ENCODE measurements around the gene OR51Q1. TPM values are rescaled to one million over a fixed set of nuclear protein-coding genes. Genes with fewer than 3 reads are reported as not detected.

OR51Q1 gene
- total RNA-seq = not detected

- no peak for DNase-seq (ENCODE audit: low spot score)
Measured at GRCh38 chr11:5421811-5422210, at the start of gene OR51Q1. Gene OR51Q1, plus strand, starts transcription at chr11:5422111. Its CDS starts 90 bp downstream, at chr11:5422201.

GRCh38 chr11:5380740-5381342 lies 41.1 kb upstream of the OR51Q1 start:
- DNase-seq (ENCODE audit: low spot score) = no peak

GRCh38 chr11:5383576-5383975 lies 38.3 kb upstream of the OR51Q1 start, which contains the start of gene OR51M1:
Gene OR51M1, plus strand, starts transcription at chr11:5383812. Its CDS starts 5,587 bp downstream, at chr11:5389399.
- DNase-seq (ENCODE audit: low spot score) = no peak

- no peak for DNase-seq (ENCODE audit: low spot score)
Measured at GRCh38 chr11:5384335-5384734, 37.6 kb upstream of the OR51Q1 start.

GRCh38 chr11:5390210-5390609 lies 31.7 kb upstream of the OR51Q1 start:
- no peak for DNase-seq (ENCODE audit: low spot score)

- no peak for DNase-seq (ENCODE audit: low spot score)
Measured at GRCh38 chr11:5394091-5394490, 27.8 kb upstream of the OR51Q1 start.

GRCh38 chr11:5398936-5399335 lies 23.0 kb upstream of the OR51Q1 start:
- no peak for DNase-seq (ENCODE audit: low spot score)

GRCh38 chr11:5405173-5405572 lies 16.7 kb upstream of the OR51Q1 start:
- DNase-seq (ENCODE audit: low spot score) = no peak

GRCh38 chr11:5420993-5421392 lies 918 bp upstream of the OR51Q1 start:
- no peak for DNase-seq (ENCODE audit: low spot score)

GRCh38 chr11:5423131-5423530 lies 1.2 kb downstream of the OR51Q1 start:
- no peak for DNase-seq (ENCODE audit: low spot score)

- DNase-seq (ENCODE audit: low spot score) = no peak
Measured at GRCh38 chr11:5441414-5441813, 19.5 kb downstream of the OR51Q1 start, which contains the start of gene OR51I1. Gene OR51I1, minus strand, starts transcription at chr11:5441514. Its CDS starts 0 bp downstream, at chr11:5441514.

GRCh38 chr11:5443835-5444393 lies 22.0 kb downstream of the OR51Q1 start:
- no peak for DNase-seq (ENCODE audit: low spot score)

- no peak for DNase-seq (ENCODE audit: low spot score)
Measured at GRCh38 chr11:5449023-5449422, 27.1 kb downstream of the OR51Q1 start, which contains the start of gene OR51I2. Gene OR51I2, plus strand, starts transcription at chr11:5449323. Its CDS starts 4,166 bp downstream, at chr11:5453489.

GRCh38 chr11:5449432-5449831 lies 27.5 kb downstream of the OR51Q1 start:
- DNase-seq (ENCODE audit: low spot score) = no peak

- no peak for DNase-seq (ENCODE audit: low spot score)
Measured at GRCh38 chr11:5460983-5461621, 39.2 kb downstream of the OR51Q1 start.

GRCh38 chr11:5467527-5467926 lies 45.6 kb downstream of the OR51Q1 start:
- no peak for DNase-seq (ENCODE audit: low spot score)

Other genes starting within 250 kb of the OR51Q1 start
- not detected for gene OR51V1, start 221.4 kb upstream of the OR51Q1 start, total RNA-seq
- gene HBB, start 195.0 kb upstream of the OR51Q1 start, total RNA-seq = 144 TPM
- 0.75 TPM for gene HBD, start 187.6 kb upstream of the OR51Q1 start, total RNA-seq
- gene HBG1, start 172.3 kb upstream of the OR51Q1 start, total RNA-seq = not detected
- not detected for gene HBG2, start 167.3 kb upstream of the OR51Q1 start, total RNA-seq
- not detected for gene HBE1, start 152.2 kb upstream of the OR51Q1 start, total RNA-seq
- gene OR51B4, start 120.2 kb upstream of the OR51Q1 start, total RNA-seq = 0.42 TPM
- not detected for gene OR51B2, start 97.8 kb upstream of the OR51Q1 start, total RNA-seq
- 0.99 TPM for gene OR51B5, start 78.6 kb upstream of the OR51Q1 start, total RNA-seq
- gene OR51B6, start 70.6 kb upstream of the OR51Q1 start, total RNA-seq = not detected
- not detected for gene OR51M1, start 38.3 kb upstream of the OR51Q1 start, total RNA-seq
- 0.70 TPM for gene OR51I1, start 19.4 kb downstream of the OR51Q1 start, total RNA-seq
- not detected for gene OR51I2, start 27.2 kb downstream of the OR51Q1 start, total RNA-seq
- not detected for gene OR52D1, start 66.6 kb downstream of the OR51Q1 start, total RNA-seq
- 0.70 TPM for gene UBQLN3, start 87.8 kb downstream of the OR51Q1 start, total RNA-seq
- 1.4 TPM for gene UBQLNL, start 94.6 kb downstream of the OR51Q1 start, total RNA-seq
- 0.73 TPM for gene OR52H1, start 126.4 kb downstream of the OR51Q1 start, total RNA-seq
- gene OR52B6, start 158.8 kb downstream of the OR51Q1 start, total RNA-seq = not detected
- gene TRIM6, start 174.5 kb downstream of the OR51Q1 start, total RNA-seq = 13.5 TPM
- gene TRIM34, start 202.9 kb downstream of the OR51Q1 start, total RNA-seq = 9.1 TPM

Data from ureter (tissue), 1 donor.